ENCODE measurements around the gene CD9.

The CD9 gene

DNA sequence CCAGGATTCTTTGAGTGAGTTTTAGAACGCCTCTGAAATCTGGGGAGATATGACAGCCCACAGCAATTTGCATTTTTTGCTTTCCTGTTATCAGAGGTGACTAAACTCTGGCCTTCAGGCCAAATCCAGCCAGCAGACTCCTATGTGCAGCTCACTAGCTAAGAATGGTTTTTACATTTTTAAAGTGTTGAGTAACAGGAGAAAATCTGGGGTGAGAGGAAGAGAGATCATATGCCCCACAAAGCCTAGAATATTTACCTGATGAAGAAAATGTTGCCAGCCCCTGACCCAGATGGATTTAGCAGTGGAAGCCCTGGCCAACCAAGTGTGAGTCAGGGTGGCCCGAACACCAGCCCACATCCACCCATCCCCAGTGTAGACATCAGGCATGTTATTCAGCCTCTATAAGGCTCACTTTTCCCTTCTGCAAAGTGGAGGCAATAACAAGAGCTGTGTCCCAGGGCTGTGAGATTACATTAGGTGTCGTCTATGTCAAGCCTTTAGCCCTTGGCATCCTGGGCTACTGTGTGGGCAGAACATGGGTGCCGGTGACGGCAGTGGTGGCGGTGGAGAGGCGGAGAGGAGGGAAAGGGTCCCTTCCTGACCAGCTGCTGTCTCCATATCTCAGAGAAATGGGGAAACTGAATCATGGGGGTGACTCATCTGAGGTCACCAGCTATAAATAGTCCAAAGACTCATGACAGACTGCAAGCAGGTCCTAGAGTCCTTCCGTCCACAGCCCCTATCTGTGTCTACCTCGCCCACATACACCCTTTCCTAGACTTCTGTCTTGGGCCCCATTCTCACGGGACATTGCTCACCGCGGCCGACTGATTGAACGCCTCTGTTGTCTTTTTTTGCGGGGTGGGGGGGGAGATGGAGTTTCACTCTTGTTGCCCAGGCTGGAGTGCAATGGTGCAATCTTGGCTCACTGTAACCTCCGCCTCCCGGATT is 32.6 kb upstream of the CD9 start:
- in situ Hi-C loops (cut with HindIII; ENCODE audit: low pct_unique_long_range_greater_than_20kb, low sequenced_read_pairs), result no loop called here
- no peak for DNase-seq (ENCODE audit: low read depth in 1 of 2, low spot score in 1 of 2)
- no peak for TF ChIP-seq JUND (IDR thresholded peaks at IDR 0.05; ENCODE audit: low read depth)

DNA sequence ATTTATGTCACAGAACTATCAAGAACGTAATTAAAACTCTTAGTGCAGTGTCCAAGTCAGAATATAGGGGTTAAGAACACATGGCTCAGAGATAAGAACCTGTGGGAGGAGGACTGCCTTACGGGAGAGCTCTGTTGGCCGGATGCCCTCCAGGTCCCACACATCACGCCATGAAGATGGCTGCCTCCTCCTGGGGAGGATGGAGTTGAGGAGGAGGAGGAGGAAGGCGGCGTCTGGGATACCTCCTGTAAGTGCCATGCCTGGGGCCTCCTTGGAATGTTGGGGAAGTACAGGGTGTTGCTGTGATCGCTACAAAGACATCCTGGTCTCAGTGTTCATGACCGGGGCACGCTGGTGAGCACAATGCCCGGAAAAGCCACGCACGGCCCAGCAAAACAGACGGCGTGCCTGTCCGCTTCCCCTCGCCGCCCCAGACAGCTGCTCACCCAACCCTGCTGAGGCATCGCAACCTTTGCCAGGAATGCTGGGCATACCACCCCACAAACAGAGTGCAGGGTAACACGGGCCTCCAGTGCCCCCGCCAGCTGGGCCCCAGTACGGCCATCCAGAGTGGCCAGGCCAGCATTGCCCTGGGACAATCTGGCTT is 28.7 kb upstream of the CD9 start:
- TF ChIP-seq JUND (IDR thresholded peaks at IDR 0.05; ENCODE audit: low read depth), result no peak
- in situ Hi-C loops (cut with HindIII; ENCODE audit: low pct_unique_long_range_greater_than_20kb, low sequenced_read_pairs), result no loop called here
- no peak for DNase-seq (ENCODE audit: low read depth in 1 of 2, low spot score in 1 of 2)

DNA sequence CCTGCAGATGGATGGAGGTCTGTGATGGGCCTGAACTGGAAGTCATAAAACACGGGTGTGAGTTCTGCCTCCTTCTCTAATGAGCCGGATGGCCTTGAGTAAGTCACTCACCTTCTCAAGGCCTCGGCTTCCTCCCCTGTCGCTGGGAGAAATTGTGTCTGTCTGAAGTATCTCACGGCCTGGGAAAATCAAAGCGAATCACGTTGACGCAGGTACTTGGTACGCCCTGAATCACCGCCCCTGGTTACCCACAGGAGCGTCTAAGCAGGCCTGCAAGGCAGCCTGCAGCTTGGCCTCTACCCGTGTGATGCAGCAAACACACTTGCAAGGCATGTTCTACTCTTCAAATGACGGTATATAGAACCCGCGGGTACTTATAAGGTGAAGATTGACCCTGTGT is 28.1 kb upstream of the CD9 start:
- in situ Hi-C loops (cut with HindIII; ENCODE audit: low pct_unique_long_range_greater_than_20kb, low sequenced_read_pairs), result no loop called here
- no peak for TF ChIP-seq JUND (IDR thresholded peaks at IDR 0.05; ENCODE audit: low read depth)

DNA sequence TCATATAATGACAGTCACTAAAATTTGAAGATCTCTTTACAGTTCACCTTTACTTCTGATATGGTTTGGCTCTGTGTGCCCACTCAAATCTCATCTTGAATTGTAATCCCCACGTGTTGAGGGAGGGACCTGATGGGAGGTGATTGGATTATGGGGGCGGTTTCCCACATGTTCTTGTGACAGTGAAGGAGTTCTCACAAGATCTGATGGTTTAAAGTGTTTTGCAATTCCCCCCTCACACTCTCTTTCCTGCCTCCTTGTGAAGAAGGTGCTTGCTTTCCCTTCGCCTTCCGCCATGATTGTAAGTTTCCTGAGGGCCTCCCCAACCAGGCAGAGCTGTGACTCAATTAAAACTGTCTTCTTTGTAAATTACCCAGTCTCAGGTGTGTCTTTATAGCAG is 27.3 kb upstream of the CD9 start:
- in situ Hi-C loops (cut with HindIII; ENCODE audit: low pct_unique_long_range_greater_than_20kb, low sequenced_read_pairs), result no loop called here
- TF ChIP-seq JUND (IDR thresholded peaks at IDR 0.05; ENCODE audit: low read depth), result no peak
- no peak for DNase-seq (ENCODE audit: low read depth in 1 of 2, low spot score in 1 of 2)

More for the DNA sequence above, 28.1 kb upstream of the CD9 start:
- no peak for DNase-seq (ENCODE audit: low read depth in 1 of 2, low spot score in 1 of 2)

DNA sequence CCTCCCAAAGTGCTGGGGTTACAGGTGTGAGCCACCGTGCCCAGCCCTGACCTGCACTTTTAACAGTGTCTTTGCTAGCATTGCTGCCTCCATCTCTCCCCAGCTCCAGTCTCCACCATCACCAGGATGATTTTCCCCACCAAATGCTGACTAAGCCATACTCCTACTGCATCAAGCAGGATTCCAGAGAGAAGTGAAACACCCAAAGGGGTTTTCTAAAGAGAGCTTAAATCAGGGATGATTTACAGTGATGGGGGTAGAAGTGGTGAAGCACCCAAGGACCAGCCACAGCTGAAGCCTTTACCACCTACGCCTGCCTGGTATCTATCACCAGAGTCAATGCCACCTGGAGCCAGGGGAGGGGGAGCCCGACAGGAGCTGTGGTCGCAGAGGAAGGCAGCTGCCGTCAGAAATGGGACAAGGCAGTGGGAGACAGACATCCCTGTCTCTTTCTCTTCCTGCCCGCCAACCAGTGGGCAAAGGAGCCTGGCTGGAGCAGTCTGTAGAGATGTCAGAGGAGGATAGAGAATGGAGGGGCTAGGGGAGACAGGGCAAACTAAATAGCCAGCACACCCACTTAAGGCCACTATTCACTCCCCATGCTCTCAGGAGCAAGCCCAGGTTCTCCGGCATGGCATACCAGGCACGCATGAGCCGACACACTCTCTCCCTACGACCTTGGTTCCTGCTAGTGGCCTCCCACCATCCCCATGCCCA is 22.4 kb upstream of the CD9 start:
- TF ChIP-seq JUND (IDR thresholded peaks at IDR 0.05; ENCODE audit: low read depth), result no peak
- in situ Hi-C loops (cut with HindIII; ENCODE audit: low pct_unique_long_range_greater_than_20kb, low sequenced_read_pairs), result no loop called here
- DNase-seq (ENCODE audit: low read depth in 1 of 2, low spot score in 1 of 2), result no peak

DNA sequence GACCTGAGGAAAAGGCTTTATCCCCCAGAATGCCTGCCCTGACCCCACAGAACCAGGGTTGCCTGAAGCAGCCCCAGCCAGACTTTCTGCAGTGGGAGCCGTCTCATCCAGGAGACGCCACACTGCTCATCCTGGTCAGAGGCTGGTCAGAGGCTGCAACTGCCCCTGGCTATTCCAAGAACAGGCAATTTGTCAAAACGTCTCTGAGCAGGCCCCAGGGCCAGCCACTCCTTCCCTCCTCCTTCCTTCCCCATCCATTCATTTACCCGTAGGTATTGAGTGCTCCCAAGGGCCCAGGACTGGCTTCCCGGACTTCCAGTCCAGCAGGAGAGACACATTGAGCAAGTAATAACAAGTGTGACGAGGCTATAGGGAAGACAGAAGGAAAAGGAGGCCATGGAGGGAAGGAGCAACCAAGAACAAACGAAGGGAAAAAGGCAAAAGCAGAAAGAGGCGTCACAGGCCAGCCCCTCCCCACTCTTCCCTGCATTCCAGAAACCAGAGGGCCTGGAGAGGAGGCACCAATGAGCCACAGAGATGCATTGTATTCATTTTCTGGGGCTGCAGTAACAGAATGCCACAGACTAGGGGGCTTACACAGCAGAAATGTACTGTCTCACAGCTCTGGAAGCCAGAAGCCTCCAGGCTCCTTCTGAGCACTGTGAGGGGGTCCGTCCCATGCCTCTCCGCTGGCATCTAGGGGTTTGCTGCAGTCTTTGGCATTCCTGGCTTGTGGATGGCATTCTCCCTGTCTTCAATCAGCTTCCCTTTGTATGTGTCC is 21.0 kb upstream of the CD9 start:
- DNase-seq (ENCODE audit: low read depth in 1 of 2, low spot score in 1 of 2), result no peak
- no peak for TF ChIP-seq JUND (IDR thresholded peaks at IDR 0.05; ENCODE audit: low read depth)
- in situ Hi-C loops (cut with HindIII; ENCODE audit: low pct_unique_long_range_greater_than_20kb, low sequenced_read_pairs), result no loop called here

DNA sequence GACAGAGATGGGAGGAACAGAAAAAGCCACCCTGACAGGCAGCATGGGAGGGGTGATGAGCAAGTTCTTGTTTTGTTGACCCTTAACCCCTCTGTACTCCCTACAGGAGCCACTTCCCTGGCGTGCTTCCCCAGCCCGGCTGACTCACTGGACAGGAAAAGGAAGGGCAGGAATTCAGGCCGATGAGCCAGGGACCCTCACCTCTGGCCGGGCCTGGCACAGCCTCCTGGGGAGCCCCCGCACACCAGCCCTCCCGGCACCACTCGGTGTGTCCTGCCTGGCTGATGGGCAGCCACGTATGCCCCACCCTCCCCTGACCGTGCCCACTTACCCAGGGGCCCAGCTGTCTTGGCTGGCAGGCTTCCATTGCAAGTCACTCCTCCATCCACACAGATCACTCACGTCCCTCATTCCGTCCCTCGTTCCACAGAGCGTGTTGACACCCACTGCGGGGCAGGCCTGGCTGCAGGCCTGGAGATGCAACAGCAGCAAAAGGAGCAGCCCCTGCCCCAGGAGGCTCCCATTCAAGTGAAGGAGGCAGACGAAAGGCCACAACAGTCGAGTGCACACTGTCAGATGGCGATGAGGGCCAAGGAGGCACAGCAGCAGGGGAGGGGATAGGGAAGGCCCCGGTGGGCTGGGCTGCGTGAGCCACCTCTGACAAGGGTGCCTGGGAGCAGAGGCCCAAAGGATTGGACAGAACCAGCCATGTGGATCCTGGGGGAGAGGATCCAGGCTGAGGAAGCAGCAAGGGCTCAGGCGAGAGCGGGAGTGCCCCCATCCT is 19.7 kb upstream of the CD9 start:
- in situ Hi-C loops (cut with HindIII; ENCODE audit: low pct_unique_long_range_greater_than_20kb, low sequenced_read_pairs), result no loop called here
- no peak for DNase-seq (ENCODE audit: low read depth in 1 of 2, low spot score in 1 of 2)
- TF ChIP-seq JUND (IDR thresholded peaks at IDR 0.05; ENCODE audit: low read depth), result no peak

DNA sequence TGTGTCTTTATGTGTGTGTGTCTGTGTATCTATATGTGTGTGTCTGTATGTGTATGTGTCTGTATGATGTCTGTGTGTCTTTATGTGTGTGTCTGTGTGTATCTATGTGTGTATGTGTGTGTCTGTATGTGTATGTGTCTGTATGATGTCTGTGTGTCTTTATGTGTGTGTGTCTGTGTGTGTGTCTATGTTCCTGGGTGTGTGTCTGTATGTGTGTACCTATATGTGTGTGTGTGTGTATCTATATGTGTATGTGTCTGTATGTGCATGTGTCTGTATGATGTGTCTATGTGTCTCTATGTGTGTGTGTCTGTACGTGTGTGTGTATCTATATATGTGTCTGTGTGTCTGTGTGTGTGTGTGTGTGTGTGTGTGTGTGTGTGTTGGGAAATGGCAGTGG is 19.0 kb upstream of the CD9 start:
- no peak for TF ChIP-seq JUND (IDR thresholded peaks at IDR 0.05; ENCODE audit: low read depth)
- in situ Hi-C loops (cut with HindIII; ENCODE audit: low pct_unique_long_range_greater_than_20kb, low sequenced_read_pairs), result no loop called here
- DNase-seq (ENCODE audit: low read depth in 1 of 2, low spot score in 1 of 2), result no peak

DNA sequence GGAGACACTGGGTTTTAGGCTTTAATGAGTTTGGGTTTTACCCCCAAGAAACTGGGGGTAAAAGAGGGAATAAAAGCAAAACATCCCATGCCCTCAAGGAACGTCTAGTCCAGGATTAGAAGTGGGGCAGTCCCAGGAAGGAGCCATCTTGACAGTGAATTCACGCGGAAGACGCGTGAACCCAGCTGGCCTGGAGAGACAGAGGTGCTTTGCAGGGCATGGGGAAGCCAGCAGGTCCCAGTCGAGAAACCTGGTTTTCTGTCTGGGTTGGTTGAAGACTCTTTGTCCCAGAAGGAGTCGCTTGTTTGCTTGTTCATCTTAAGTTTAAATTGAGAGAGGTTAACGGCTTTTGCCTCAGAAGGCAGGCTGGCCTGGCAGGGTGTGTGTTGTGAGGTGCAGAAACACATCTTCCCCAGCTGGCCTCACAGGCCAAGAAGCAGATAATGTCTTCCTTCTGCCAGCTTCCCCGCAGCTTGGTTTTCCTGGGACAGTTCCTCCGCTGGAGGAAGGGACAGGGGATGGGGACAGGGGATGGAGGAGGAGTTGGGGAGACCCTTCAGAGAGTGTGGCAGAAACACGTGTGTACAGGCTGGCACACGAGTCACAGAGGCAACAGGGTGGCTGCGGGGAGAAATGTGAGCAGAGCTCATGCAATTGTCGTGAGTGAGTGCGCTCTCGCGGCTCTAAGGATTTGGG is 18.5 kb upstream of the CD9 start:
- DNase-seq (ENCODE audit: low read depth in 1 of 2, low spot score in 1 of 2), result no peak
- no peak for TF ChIP-seq JUND (IDR thresholded peaks at IDR 0.05; ENCODE audit: low read depth)
- in situ Hi-C loops (cut with HindIII; ENCODE audit: low pct_unique_long_range_greater_than_20kb, low sequenced_read_pairs), result no loop called here

DNA sequence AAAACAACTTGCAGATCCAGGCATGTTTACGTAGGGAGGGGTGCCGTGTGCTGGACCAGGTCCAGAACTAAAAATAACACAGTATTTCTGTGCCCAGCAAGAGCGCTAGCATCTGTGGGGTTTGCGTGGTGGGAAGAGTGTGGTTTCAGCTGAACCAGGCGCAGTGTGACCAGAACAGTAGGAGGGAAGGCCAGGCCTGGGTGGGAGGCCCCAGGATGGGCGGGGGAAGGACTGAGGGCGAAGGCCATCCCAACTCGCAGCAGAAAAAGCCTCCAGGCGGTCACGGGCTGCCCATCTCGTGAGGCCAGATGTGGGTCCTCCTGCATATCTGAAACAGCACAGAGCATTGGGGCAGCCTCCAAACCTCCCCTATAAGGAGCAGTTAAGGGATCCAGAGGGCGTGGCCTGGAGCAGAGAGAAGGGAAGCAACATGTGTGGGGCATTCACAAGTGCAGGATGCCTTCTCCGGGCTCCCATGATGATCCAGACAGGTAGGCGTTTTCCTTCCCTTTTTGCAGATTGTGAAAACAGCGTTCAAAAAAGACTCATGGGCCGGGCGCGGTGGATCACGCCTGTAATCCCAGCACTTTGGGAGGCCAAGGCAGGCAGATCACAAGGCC is 17.8 kb upstream of the CD9 start:
- TF ChIP-seq JUND (IDR thresholded peaks at IDR 0.05; ENCODE audit: low read depth), result no peak
- in situ Hi-C loops (cut with HindIII; ENCODE audit: low pct_unique_long_range_greater_than_20kb, low sequenced_read_pairs), result no loop called here
- no peak for DNase-seq (ENCODE audit: low read depth in 1 of 2, low spot score in 1 of 2)

Measured in T47D (cell line).